Activated T-helper 17 cell treated with anti-CD3 and anti-CD28 coated beads, Interleukin-2, amount 50 U/mL, for 72 hours (primary cell): ENCODE results near the gene ELK3. TPM values are rescaled to one million over a fixed set of nuclear protein-coding genes. Genes with fewer than 3 reads are reported as not detected.
A peak's percentile ranks its signal among the peaks of the same experiment; 100 is the strongest.

Source experiments
- ATAC-seq: fragments of 150-1000 bp; cut with Tn5 transposase; replicated peaks from 2 replicates; pipeline ENCODE4 v1.10.0; 2021; ENCODE audit warnings: mild to moderate bottlenecking, moderate library complexity
- H3K27ac Mint-ChIP-seq: one replicate; pipeline ENCODE4 v1.8.0; 2022; ENCODE audit warnings: mixed read lengths
- H3K27me3 Mint-ChIP-seq: one replicate; pipeline ENCODE4 v1.8.0; 2022; ENCODE audit warnings: mixed read lengths
- H3K36me3 Mint-ChIP-seq: one replicate; pipeline ENCODE4 v1.8.0; 2022; ENCODE audit warnings: low read depth, mild to moderate bottlenecking, mixed read lengths
- H3K4me1 Mint-ChIP-seq: one replicate; pipeline ENCODE4 v1.8.0; 2022; ENCODE audit warnings: mixed read lengths
- H3K4me3 Mint-ChIP-seq: one replicate; pipeline ENCODE4 v1.8.0; 2022; ENCODE audit warnings: mild to moderate bottlenecking, mixed read lengths
- H3K9me3 Mint-ChIP-seq: one replicate; pipeline ENCODE4 v1.8.0; 2022; ENCODE audit warnings: mixed read lengths
- total RNA-seq, 2 donors: library from RNA; stranded (reverse); gene quantifications; one replicate each; pipeline ENCODE4 v1.2.3, GENCODE V29; 2022

ELK3 gene
- total RNA-seq, 2 donors from 2014 or later = 31.3 to 39.2 TPM

DNA sequence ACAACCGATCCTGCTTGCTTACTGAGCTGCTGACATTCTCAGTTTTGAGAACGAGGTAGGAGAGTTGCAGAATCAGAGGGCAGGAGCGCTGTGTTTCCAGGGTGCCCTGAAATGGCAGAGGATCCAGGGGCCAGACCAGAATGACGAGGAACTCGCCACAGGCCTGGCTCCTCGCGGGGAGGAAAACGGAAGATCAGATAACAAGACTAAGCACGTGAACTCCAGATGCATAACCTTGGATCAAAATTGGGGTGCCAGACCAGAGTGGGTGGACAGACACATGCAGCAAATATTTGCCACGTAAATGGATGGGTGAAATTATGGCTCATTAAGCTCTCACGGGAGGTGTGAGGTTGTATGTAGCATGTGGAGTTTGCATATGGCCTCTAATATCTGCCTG lies 46.5 kb downstream of the ELK3 start:
- Mint-ChIP-seq H3K4me3 (peak overlapping the region; percentile 76), H3K36me3 (peaks cover 85% of the 10 kb centered on the region), H3K4me1 (peaks cover 64% of the 10 kb centered on the region), H3K27ac (peak overlapping the region; percentile 94), H3K9me3 (no peaks in the 10 kb centered on the region), H3K27me3 (no peaks in the 10 kb centered on the region)
- no peak for ATAC-seq

DNA sequence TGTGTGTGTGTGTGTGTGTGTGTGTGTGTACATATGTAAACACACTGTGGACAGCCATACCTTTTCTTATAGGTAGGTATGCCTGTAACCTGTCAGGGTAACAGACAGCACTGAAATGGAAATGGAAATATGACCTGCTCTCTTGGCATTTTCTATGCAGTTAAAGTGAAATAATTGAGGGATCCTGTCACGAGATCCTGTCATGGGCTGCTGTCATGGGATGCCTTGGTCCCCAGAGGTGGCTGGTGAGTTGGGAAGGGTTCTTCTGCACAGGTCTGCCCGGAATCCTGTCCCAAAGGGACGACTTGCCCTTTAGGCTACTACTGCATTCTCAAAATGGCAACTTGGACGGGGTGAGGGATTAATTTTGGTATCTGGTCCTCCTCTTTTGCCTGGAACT lies 47.3 kb downstream of the ELK3 start:
- Mint-ChIP-seq H3K4me3 (peak overlapping the region; percentile 76), H3K4me1 (peaks cover 60% of the 10 kb centered on the region), H3K9me3 (no peaks in the 10 kb centered on the region), H3K36me3 (peaks cover 85% of the 10 kb centered on the region), H3K27me3 (no peaks in the 10 kb centered on the region), H3K27ac (peak overlapping the region; percentile 94)
- ATAC-seq = no peak

DNA sequence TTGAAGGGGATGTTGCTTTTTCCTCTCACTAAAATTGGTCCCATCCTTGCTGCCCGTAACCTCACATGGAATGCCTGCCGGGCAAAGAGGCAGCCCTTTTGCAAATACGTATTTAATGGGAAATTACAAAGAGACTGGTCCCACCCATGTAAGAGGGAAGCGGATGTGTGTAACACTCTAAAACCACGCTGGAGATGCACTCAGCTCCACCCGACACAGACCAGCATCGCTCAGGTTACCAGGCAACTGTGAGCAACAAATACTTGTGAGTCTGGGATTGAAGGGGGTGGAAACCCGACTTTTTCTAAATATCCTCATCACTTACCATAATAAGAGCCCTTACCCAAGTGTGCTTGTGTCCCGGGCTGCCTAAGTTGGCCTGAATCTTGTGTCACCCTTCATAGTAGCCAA lies 47.7 kb downstream of the ELK3 start:
- no peaks in the 10 kb centered on the region for H3K9me3 Mint-ChIP-seq
- peaks cover 85% of the 10 kb centered on the region for H3K36me3 Mint-ChIP-seq
- peaks cover 57% of the 10 kb centered on the region for H3K4me1 Mint-ChIP-seq
- peak overlapping the region; percentile 76 for H3K4me3 Mint-ChIP-seq
- peak overlapping the region; percentile 94 for H3K27ac Mint-ChIP-seq
- peak; percentile 83 for ATAC-seq
- H3K27me3 Mint-ChIP-seq = no peaks in the 10 kb centered on the region

DNA sequence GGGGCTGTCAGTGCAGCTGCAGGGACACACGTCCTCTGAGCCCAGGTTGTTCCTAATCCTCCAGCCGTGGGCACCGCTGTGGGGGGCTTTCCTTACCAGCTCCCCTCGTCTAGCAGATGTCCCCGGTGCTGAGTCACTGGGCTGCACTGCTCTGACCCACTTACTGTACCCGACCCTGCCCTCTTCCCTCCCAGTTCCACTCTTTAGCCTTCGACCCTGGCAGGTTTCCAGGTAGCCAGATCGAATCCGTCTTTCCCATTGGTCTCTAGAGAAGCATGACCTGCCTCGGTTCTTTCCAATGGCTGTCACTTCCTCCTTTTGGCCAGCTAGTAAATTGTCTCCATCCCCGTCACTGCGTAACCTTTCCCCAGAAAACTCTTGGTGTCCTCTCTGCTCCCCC lies 48.4 kb downstream of the ELK3 start:
- H3K36me3 Mint-ChIP-seq = peaks cover 86% of the 10 kb centered on the region
- H3K4me1 Mint-ChIP-seq = peaks cover 60% of the 10 kb centered on the region
- peak overlapping the region; percentile 76 for H3K4me3 Mint-ChIP-seq
- no peak for ATAC-seq
- no peaks in the 10 kb centered on the region for H3K27me3 Mint-ChIP-seq
- H3K9me3 Mint-ChIP-seq = no peaks in the 10 kb centered on the region
- peak overlapping the region; percentile 94 for H3K27ac Mint-ChIP-seq

DNA sequence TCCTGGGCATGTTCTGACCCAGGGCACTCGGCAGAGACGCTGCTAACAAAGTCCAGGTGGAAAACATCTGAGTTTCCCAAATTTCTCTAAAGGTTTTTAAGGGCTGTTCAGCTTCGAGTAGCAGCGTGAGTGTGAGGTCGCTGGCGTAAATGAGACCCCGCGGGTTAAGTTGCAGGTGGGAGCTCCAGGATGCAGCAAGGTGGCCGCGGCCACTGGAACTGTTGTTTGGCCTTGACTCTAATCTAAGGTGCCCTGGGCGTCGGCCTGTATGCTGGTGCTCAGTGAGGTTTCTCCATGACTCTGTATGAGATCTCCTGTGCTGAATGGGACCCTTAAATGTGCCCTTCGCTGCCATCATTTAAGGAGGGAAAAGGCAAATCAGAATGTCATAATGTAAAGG lies 50.7 kb downstream of the ELK3 start:
- Mint-ChIP-seq H3K9me3 (no peaks in the 10 kb centered on the region), H3K36me3 (peaks cover 96% of the 10 kb centered on the region), H3K4me3 (no peak overlapping the region), H3K27me3 (no peaks in the 10 kb centered on the region), H3K27ac (no peak overlapping the region), H3K4me1 (peaks cover 56% of the 10 kb centered on the region)
- ATAC-seq = no peak

DNA sequence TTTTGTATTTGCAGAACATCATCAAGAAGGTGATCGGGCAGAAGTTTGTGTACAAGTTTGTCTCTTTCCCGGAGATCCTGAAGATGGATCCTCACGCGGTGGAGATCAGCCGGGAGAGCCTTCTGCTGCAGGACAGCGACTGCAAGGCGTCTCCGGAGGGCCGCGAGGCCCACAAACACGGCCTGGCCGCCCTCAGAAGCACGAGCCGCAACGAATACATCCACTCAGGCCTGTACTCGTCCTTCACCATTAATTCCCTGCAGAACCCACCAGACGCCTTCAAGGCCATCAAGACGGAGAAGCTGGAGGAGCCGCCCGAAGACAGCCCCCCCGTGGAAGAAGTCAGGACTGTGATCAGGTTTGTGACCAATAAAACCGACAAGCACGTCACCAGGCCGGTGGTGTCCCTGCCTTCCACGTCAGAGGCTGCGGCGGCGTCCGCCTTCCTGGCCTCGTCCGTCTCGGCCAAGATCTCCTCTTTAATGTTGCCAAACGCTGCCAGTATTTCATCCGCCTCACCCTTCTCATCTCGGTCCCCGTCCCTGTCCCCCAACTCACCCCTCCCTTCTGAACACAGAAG lies 52.8 kb downstream of the ELK3 start:
- no peaks in the 10 kb centered on the region for H3K9me3 Mint-ChIP-seq
- H3K4me3 Mint-ChIP-seq = peak overlapping the region; percentile 27
- no peak for ATAC-seq
- no peaks in the 10 kb centered on the region for H3K27me3 Mint-ChIP-seq
- H3K27ac Mint-ChIP-seq = peak overlapping the region; percentile 62
- peaks cover 52% of the 10 kb centered on the region for H3K4me1 Mint-ChIP-seq
- H3K36me3 Mint-ChIP-seq = peaks cover 77% of the 10 kb centered on the region

DNA sequence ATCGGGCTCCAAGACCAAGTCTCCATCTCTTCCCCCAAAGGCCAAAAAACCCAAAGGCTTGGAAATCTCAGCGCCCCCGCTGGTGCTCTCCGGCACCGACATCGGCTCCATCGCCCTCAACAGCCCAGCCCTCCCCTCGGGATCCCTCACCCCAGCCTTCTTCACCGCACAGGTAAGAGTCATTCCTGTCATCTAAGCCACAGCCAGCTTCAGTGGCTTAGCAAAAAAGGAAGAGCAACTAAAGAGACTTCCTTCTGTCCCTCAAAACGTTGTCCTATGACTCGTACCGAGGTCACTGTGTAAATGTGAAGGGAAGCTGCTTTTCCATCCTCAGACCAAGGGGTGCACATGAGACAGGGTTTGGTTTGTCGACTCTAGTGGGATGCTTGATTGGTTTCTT lies 53.4 kb downstream of the ELK3 start:
- Mint-ChIP-seq H3K27ac (peak overlapping the region; percentile 62), H3K4me1 (peaks cover 52% of the 10 kb centered on the region), H3K4me3 (peak overlapping the region; percentile 27), H3K9me3 (no peaks in the 10 kb centered on the region), H3K27me3 (no peaks in the 10 kb centered on the region), H3K36me3 (peaks cover 72% of the 10 kb centered on the region)
- peak; percentile 78 for ATAC-seq

DNA sequence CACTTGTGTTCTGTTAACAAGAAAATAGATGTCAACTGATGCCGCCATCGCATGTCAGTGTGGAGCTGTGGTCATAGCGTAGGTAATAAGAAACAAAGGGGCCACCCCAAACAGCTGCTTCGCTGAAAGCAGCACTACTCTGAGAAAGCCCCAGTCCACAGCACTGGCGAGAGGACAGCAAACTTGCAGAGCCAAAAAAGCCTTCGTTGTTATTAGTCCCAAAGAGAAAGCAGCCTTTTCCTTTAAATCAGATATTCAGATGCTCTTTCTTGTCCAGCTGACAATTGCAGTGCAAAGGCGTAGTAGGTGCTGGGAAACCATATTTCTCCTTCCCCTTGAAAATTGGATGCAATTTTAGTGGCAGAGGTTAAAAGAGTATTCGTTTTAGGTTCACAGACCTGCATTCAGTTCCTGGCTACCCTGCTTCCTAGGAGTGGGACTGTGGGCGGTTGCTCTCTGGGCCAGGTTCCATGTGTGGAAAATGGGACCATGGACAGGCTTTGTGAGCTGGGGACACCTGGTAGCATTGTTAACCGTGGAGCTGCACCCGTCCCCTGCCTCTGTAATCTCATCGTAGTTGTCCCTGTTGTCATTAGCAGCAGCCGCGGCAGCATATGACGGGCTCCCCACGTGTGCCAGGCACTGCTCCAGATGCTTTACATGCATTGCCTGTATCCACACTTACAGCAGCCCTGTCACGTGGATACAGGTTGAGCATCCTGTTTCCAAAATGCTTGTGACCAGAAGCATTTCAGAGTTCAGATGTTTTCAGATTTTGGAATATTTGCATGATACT lies 54.2 kb downstream of the ELK3 start:
- Mint-ChIP-seq H3K9me3 (no peaks in the 10 kb centered on the region), H3K27me3 (no peaks in the 10 kb centered on the region), H3K27ac (peak overlapping the region; percentile 62), H3K4me1 (peaks cover 47% of the 10 kb centered on the region), H3K4me3 (peak overlapping the region; percentile 27), H3K36me3 (peaks cover 64% of the 10 kb centered on the region)
- no peak for ATAC-seq

DNA sequence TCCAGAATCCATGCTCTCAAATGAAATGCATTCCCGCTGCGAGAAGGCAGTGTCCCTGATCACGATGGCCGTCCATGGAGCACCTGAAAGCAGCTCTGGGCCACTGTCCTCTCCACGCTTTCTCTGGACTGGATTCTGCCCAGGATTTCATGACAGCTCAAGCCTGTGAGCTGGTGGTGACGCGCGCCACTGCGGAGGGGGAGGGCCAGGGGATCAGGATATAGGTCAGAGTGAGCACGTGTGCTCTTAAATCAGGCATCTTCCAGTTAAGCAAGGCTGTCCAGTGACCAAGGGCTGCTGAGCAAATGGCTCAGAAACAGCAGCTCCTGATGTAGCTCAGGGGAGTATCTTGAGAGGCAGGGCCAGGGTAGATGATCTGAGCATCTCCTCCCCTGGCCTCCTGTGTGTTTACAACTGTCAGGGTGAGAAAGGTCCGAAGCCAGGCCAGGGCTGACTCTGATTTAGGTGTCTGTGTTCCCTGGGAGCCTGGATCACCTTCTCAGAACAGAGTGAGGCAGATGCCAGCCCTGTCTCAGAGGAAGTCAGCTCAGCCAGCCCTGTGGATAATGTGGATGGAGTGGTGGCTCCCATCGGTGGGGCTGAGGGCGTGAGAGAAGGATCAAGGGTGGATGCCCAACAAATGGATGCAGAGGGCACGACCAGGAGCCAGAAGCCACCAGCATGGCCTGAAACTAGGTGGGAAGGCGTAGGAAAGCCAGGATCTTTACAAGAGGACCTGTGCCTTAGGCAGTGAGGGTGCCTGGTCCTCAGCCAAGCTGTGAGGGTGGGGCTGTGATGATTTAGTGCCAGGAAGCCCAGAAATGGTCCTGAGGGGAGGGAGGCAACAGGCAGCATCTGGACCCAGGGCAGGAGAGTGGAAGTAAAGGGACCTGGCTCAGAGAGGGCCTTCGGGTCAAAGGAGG lies 55.3 kb downstream of the ELK3 start:
- Mint-ChIP-seq H3K4me3 (peak overlapping the region; percentile 41), H3K27ac (peak overlapping the region; percentile 74), H3K36me3 (peaks cover 55% of the 10 kb centered on the region)

DNA sequence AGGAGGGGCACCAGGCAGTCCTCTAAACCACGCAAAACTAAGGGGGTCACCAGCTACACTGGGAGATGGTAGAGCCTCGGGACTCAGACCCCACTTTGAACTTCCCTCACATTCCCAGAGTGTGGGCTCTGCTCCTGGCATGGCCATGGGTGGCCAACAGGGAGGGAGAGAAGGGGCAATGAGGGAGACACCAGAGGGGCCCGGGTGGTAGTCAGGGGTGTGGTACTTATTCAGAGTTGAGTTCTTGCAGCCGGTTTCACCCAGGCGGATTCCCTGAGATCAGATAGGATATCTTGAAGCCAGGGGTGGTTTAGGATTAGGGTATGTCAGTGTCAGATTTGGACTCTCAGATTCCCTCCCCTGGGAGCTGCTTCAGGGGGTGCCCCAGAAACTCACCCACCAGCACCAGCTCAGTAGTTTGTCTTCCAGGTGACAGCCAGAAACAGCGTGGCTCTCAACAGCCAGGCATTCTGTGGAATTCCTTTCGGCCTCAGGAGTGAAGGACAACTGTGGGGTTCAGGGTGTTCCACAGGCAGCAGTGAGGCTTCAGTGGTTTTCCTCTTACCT lies 56.0 kb downstream of the ELK3 start:
- Mint-ChIP-seq H3K27me3 (no peaks in the 10 kb centered on the region), H3K36me3 (peaks cover 50% of the 10 kb centered on the region), H3K4me3 (peak overlapping the region; percentile 41), H3K9me3 (no peaks in the 10 kb centered on the region), H3K4me1 (peaks cover 51% of the 10 kb centered on the region), H3K27ac (peak overlapping the region; percentile 74)
- ATAC-seq = no peak

More for the DNA sequence above, 55.3 kb downstream of the ELK3 start:
- Mint-ChIP-seq H3K27me3 (no peaks in the 10 kb centered on the region), H3K9me3 (no peaks in the 10 kb centered on the region), H3K4me1 (peaks cover 51% of the 10 kb centered on the region)
- peak; percentile 25 for ATAC-seq

DNA sequence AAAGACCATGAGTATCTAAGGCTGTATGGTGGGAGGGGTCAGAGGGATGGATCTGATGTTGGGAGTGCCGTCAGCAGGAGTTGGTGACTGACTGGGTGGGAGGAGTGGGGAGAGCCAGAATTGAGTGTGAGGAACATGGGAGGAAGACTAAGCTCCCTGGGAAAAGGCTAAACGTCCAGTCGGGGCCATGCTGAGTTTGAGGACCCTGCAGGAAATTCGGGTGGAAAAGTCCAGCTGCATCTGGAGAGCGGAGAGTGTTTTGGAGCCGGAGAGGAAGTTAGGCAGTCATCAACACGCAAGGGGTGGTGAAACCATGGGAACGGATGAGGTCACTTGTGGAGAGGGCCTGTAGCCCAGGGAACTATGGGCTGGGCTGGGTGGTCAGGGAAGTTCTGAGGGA lies 60.9 kb downstream of the ELK3 start:
- H3K36me3 Mint-ChIP-seq = peaks cover 17% of the 10 kb centered on the region
- H3K27ac Mint-ChIP-seq = no peak overlapping the region
- H3K4me1 Mint-ChIP-seq = peaks cover 28% of the 10 kb centered on the region
- no peak overlapping the region for H3K4me3 Mint-ChIP-seq
- H3K27me3 Mint-ChIP-seq = no peaks in the 10 kb centered on the region
- ATAC-seq = no peak
- H3K9me3 Mint-ChIP-seq = no peaks in the 10 kb centered on the region

DNA sequence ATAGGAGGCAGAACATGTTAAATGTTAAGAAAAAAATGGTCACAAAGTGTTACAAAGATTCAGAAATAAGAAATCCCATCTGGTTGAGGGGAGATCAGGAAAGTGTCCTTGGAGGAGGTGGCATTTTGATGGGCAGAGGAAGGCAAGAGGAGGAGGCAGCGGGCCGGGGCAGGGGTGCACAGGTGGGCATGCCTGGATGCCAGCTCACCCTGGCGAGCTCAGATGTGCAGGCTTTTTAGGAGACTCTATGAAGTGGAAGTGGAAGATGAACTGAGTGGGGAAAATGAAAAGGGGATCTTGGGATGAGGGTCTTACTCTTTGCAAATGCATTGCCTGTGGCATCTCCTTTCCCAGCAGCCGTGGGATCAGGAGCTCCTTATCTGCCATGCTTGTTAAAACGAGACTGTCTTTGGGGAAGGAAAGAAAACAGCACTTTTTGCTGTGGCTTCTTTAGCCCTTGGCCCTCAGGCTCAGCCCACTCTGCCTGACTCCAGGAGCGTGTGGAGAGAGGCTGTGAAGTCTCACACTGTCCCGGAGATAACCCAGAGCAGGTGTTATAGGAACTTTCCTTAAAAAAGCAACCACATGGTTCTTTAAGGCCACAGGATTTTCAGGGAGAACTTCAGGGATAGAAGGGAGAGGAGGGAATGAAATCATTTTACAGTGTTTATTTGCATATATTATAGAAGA lies 62.6 kb downstream of the ELK3 start:
- H3K9me3 Mint-ChIP-seq = no peaks in the 10 kb centered on the region
- no peak overlapping the region for H3K27ac Mint-ChIP-seq
- no peak overlapping the region for H3K4me3 Mint-ChIP-seq
- peaks cover 13% of the 10 kb centered on the region for H3K4me1 Mint-ChIP-seq
- no peaks in the 10 kb centered on the region for H3K27me3 Mint-ChIP-seq
- H3K36me3 Mint-ChIP-seq = peaks cover 33% of the 10 kb centered on the region
- ATAC-seq = no peak

DNA sequence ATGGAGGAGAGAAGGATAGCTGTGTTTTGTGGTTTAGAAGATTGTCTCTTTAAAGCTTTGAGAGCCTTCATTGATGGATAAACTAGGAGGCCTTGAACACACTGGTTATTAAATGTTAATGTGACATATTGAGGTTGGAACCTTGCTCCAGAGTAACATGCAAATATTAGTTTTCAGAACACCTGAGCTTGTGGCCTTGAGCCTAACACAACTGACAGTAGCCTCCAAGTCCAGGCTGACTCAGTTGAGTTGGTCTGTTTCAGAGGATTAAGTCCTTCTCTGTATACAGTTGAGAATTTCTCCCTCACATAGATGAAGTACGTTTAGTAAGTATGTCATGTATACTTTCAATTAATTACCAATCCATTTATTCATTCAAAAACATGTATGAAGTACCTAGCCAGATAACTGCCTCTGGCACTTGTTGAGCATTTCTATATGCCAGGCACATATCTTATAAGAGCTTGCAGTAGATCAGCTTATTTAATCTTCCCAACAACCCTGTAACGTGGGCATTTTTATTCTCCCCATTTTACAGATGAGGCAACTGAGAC lies 63.5 kb downstream of the ELK3 start:
- H3K4me1 Mint-ChIP-seq = peaks cover 7% of the 10 kb centered on the region
- H3K27me3 Mint-ChIP-seq = no peaks in the 10 kb centered on the region
- H3K9me3 Mint-ChIP-seq = no peaks in the 10 kb centered on the region
- peaks cover 41% of the 10 kb centered on the region for H3K36me3 Mint-ChIP-seq
- no peak overlapping the region for H3K27ac Mint-ChIP-seq
- no peak for ATAC-seq
- H3K4me3 Mint-ChIP-seq = no peak overlapping the region
